ENCODE results near the gene ATPAF1. TPM values are rescaled to one million over a fixed set of nuclear protein-coding genes. Genes with fewer than 3 reads are reported as not detected.

ATPAF1 gene
- polyA plus RNA-seq, 2 of the 4 experiments (the other 2 are of a cell fraction): 28.9 to 63.7 TPM

DNA sequence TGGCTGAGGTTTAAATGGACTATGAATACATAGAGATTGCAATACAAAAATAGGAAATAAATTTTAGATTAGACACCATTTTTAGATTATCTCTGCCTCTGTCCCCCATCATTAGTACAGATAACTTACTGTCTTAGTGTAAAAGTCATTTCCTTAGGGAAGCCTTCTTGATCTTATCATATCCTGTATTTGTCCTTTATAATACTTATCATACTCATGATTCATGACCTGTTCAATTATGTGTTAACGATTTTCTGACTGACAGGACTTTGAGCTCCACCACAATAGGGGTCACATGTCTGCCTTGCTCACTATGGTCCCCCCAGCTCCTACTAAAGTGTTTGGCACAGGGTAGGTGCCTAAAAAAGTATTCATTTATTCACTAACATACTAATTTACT is 18.1 kb upstream of the ATPAF1 start:
- Histone ChIP-seq H3K4me3 (no peak overlapping the region), H3K4me1 (no peaks in the 10 kb centered on the region), H3K27ac (no peak overlapping the region), H3K4me2 (no peak overlapping the region), H3K9me3 (no peaks in the 10 kb centered on the region)
- CTCF ChIA-PET: no interaction called here
- WGBS (ENCODE audit: missing lambda C conversion rate): 55% methylated on average over 1 of the region's 1 CpG
- no peak for FAIRE-seq
- no peak for DNase-seq (ENCODE audit: low read depth in 1 of 2, low spot score in 1 of 2)
- TF ChIP-seq CHD4 (IDR thresholded peaks at IDR 0.05; ENCODE audit: borderline replicate concordance): no peak
- no peak for TF ChIP-seq RAD21 (conservative IDR thresholded peaks at IDR 0.05 in 1 of 2, IDR thresholded peaks at IDR 0.05 in 1 of 2)
- no peak for TF ChIP-seq FOXS1 (CRISPR knock-in tag; IDR thresholded peaks at IDR 0.05)
- TF ChIP-seq HDAC2 (IDR thresholded peaks at IDR 0.05): no peak
- TF ChIP-seq HOXA7 (CRISPR knock-in tag; IDR thresholded peaks at IDR 0.05): no peak
- TF ChIP-seq, protein P1, sequence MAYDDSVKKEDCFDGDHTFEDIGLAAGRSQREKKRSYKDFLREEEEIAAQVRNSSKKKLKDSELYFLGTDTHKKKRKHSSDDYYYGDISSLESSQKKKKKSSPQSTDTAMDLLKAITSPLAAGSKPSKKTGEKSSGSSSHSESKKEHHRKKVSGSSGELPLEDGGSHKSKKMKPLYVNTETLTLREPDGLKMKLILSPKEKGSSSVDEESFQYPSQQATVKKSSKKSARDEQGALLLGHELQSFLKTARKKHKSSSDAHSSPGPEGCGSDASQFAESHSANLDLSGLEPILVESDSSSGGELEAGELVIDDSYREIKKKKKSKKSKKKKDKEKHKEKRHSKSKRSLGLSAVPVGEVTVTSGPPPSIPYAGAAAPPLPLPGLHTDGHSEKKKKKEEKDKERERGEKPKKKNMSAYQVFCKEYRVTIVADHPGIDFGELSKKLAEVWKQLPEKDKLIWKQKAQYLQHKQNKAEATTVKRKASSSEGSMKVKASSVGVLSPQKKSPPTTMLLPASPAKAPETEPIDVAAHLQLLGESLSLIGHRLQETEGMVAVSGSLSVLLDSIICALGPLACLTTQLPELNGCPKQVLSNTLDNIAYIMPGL (CRISPR knock-in tag; IDR thresholded peaks at IDR 0.05; ENCODE audit: borderline replicate concordance): no peak
- no peak for ATAC-seq
- POLR2A ChIA-PET: no interaction called here

DNA sequence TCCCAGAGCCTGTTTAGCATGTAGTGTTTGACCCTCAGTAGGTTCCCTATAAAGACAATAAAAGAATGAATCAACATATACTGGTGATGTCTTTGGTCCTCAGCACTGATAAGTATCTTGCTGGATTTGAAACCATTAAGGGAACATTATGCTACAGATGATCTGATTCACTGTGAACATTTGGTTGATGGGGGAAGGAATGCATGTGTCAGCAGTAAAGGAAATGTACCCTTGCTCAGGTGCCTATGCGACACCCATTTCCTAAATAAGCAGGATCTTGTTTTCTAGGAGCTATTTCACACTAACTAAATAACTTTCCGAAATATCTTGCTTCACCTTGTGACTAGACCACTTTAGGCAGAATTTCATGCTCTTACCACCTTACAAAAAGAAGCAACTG is 16.5 kb upstream of the ATPAF1 start:
- Histone ChIP-seq H3K4me2 (no peak overlapping the region), H3K4me3 (no peak overlapping the region), H3K27ac (no peak overlapping the region), H3K9me3 (no peaks in the 10 kb centered on the region), H3K4me1 (no peaks in the 10 kb centered on the region)
- WGBS (ENCODE audit: missing lambda C conversion rate): 91% methylated on average over 2 of the region's 2 CpGs
- FAIRE-seq: no peak
- no peak for DNase-seq (ENCODE audit: low read depth in 1 of 2, low spot score in 1 of 2)
- TF ChIP-seq CHD2 (IDR thresholded peaks at IDR 0.05; ENCODE audit: low read length, partially characterized antibody) (no peak), TP53 (CRISPR knock-in tag; IDR thresholded peaks at IDR 0.05) (no peak), ESRRA (IDR thresholded peaks at IDR 0.05; ENCODE audit: borderline replicate concordance, low read length) (no peak), ZNF302 (CRISPR knock-in tag; IDR thresholded peaks at IDR 0.05) (no peak), MAFK (IDR thresholded peaks at IDR 0.05; ENCODE audit: partially characterized antibody) (peak; percentile 41)
- ChIA-PET POLR2A (no interaction called here), CTCF (interaction anchor here (1.3 kb wide), 1 partner anchor 12 kb away, joined by 3 read pairs; no protein-coding TSS in a partner anchor)
- no peak for ATAC-seq

DNA sequence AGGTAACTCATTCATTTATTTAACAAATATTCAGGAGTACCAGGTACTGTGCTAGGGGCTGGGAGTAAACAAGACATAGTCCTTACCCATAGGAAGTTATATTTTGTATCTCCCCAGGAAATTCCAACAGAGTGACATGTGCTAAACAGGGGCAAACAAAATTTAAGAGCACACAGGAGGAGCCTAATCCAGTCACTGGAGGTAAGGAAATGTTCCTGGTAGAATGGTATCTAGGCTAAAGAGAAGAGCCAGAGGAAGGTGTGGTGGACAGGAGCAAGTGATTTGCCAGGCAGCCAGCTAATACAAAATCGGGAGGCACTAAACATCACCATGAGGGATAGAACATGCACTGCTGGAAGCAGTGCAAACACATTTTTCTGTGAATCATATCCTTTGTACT is 13.9 kb upstream of the ATPAF1 start:
- Histone ChIP-seq H3K27ac (no peak overlapping the region), H3K4me1 (no peaks in the 10 kb centered on the region), H3K9me3 (no peaks in the 10 kb centered on the region), H3K4me3 (no peak overlapping the region), H3K4me2 (no peak overlapping the region)
- no peak for ATAC-seq
- ChIA-PET CTCF (no interaction called here), POLR2A (no interaction called here)
- 14% methylated on average over 1 of the region's 1 CpG for WGBS (ENCODE audit: missing lambda C conversion rate)
- TF ChIP-seq, protein P2, sequence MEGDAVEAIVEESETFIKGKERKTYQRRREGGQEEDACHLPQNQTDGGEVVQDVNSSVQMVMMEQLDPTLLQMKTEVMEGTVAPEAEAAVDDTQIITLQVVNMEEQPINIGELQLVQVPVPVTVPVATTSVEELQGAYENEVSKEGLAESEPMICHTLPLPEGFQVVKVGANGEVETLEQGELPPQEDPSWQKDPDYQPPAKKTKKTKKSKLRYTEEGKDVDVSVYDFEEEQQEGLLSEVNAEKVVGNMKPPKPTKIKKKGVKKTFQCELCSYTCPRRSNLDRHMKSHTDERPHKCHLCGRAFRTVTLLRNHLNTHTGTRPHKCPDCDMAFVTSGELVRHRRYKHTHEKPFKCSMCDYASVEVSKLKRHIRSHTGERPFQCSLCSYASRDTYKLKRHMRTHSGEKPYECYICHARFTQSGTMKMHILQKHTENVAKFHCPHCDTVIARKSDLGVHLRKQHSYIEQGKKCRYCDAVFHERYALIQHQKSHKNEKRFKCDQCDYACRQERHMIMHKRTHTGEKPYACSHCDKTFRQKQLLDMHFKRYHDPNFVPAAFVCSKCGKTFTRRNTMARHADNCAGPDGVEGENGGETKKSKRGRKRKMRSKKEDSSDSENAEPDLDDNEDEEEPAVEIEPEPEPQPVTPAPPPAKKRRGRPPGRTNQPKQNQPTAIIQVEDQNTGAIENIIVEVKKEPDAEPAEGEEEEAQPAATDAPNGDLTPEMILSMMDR (IDR thresholded peaks at IDR 0.05): no peak
- no peak for TF ChIP-seq POLR2A (IDR thresholded peaks at IDR 0.05; ENCODE audit: low read length)
- no peak for TF ChIP-seq KDM5A (IDR thresholded peaks at IDR 0.05)
- no peak for TF ChIP-seq RFX5 (IDR thresholded peaks at IDR 0.05)
- no peak for TF ChIP-seq BHLHE40 (IDR thresholded peaks at IDR 0.05; ENCODE audit: low read depth, low read length)
- TF ChIP-seq MYC (IDR thresholded peaks at IDR 0.05; ENCODE audit: borderline replicate concordance, low read length): no peak
- TF ChIP-seq CBX2 (IDR thresholded peaks at IDR 0.05; ENCODE audit: borderline replicate concordance, low read depth): no peak
- FAIRE-seq: no peak
- DNase-seq (ENCODE audit: low read depth in 1 of 2, low spot score in 1 of 2): no peak
